HG02938 (cell line): ENCODE measurements around the gene KRT79.
"Not testable (repeated sequence)": the region's sequence is repeated elsewhere in the genome, so short reads cannot be mapped to it uniquely, and the experiment has no call there.

Source experiments
- ATAC-seq: cut with Tn5 transposase; IDR thresholded peaks from one replicate; pipeline ENCODE4 v1.9.1; 2021; ENCODE audit warnings: mild to moderate bottlenecking, moderate library complexity; ENCODE audit not compliant: unreplicated experiment

KRT79 gene

GRCh38 chr12:52861511-52861910, 27.4 kb upstream of the KRT79 start:
- ATAC-seq, result no peak

GRCh38 chr12:52860102-52860823, 26.2 kb upstream of the KRT79 start:
- no peak for ATAC-seq

- no peak for ATAC-seq
These were observed 23.4 kb upstream of the KRT79 start for GRCh38 chr12:52857500-52857899.

- ATAC-seq, result no peak
These were observed 22.7 kb upstream of the KRT79 start for GRCh38 chr12:52856787-52857186.

- ATAC-seq, result not testable (repeated sequence)
These were observed 22.0 kb upstream of the KRT79 start for GRCh38 chr12:52856077-52856476.

GRCh38 chr12:52851787-52852186, 17.7 kb upstream of the KRT79 start:
- ATAC-seq, result no peak

GRCh38 chr12:52850681-52851080, 16.6 kb upstream of the KRT79 start:
- no peak for ATAC-seq

GRCh38 chr12:52849511-52849910, 15.4 kb upstream of the KRT79 start:
- ATAC-seq, result no peak

GRCh38 chr12:52848661-52849255, 14.6 kb upstream of the KRT79 start, which contains the start of gene KRT78:
Gene KRT78, minus strand, starts transcription at chr12:52848994. Its CDS starts 64 bp downstream, at chr12:52848930.
- no peak for ATAC-seq

GRCh38 chr12:52847335-52848102, 13.4 kb upstream of the KRT79 start:
- ATAC-seq, result no peak

- ATAC-seq, result no peak
These were observed 12.4 kb upstream of the KRT79 start for GRCh38 chr12:52846356-52846970.

GRCh38 chr12:52845946-52846345, 11.8 kb upstream of the KRT79 start:
- no peak for ATAC-seq

- ATAC-seq, result no peak
These were observed 10.3 kb upstream of the KRT79 start for GRCh38 chr12:52844386-52844785.

GRCh38 chr12:52839436-52840105, 5.5 kb upstream of the KRT79 start:
- no peak for ATAC-seq

GRCh38 chr12:52838609-52839435, 4.7 kb upstream of the KRT79 start:
- ATAC-seq, result no peak

GRCh38 chr12:52837781-52838608, 3.9 kb upstream of the KRT79 start:
- no peak for ATAC-seq

GRCh38 chr12:52837413-52837741, 3.3 kb upstream of the KRT79 start:
- ATAC-seq, result no peak

GRCh38 chr12:52836491-52837412, 2.6 kb upstream of the KRT79 start:
- no peak for ATAC-seq
